ENCODE data around the gene SLC34A3.

SLC34A3 gene

GRCh38 chr9:137219757-137220316 is 10.9 kb upstream of the SLC34A3 start:
- no peak for FAIRE-seq
- no peak for TF ChIP-seq POLR2A (IDR thresholded peaks at IDR 0.05; ENCODE audit: low read depth, low read length)
- TF ChIP-seq POLR2AphosphoS5 (IDR thresholded peaks at IDR 0.05; ENCODE audit: low read depth, low read length), result no peak
- TF ChIP-seq TAF1 (IDR thresholded peaks at IDR 0.05; ENCODE audit: borderline replicate concordance, low read depth, low read length), result no peak
- no peak for DNase-seq (ENCODE audit: insufficient read length)

- TF ChIP-seq TAF1 (IDR thresholded peaks at IDR 0.05; ENCODE audit: borderline replicate concordance, low read depth, low read length), result no peak
- no peak for TF ChIP-seq POLR2AphosphoS5 (IDR thresholded peaks at IDR 0.05; ENCODE audit: low read depth, low read length)
- no peak for TF ChIP-seq POLR2A (IDR thresholded peaks at IDR 0.05; ENCODE audit: low read depth, low read length)
- DNase-seq (ENCODE audit: insufficient read length) (no peak), FAIRE-seq (no peak)
Measured at GRCh38 chr9:137220317-137221094, 10.2 kb upstream of the SLC34A3 start.

- FAIRE-seq (no peak), DNase-seq (ENCODE audit: insufficient read length) (no peak)
- TF ChIP-seq POLR2AphosphoS5 (IDR thresholded peaks at IDR 0.05; ENCODE audit: low read depth, low read length) (no peak), TAF1 (IDR thresholded peaks at IDR 0.05; ENCODE audit: borderline replicate concordance, low read depth, low read length) (no peak), POLR2A (IDR thresholded peaks at IDR 0.05; ENCODE audit: low read depth, low read length) (no peak)
Measured at GRCh38 chr9:137221095-137221505, 9.6 kb upstream of the SLC34A3 start.

- FAIRE-seq, result no peak
- no peak for TF ChIP-seq TAF1 (IDR thresholded peaks at IDR 0.05; ENCODE audit: borderline replicate concordance, low read depth, low read length)
- TF ChIP-seq POLR2A (IDR thresholded peaks at IDR 0.05; ENCODE audit: low read depth, low read length), result no peak
- TF ChIP-seq POLR2AphosphoS5 (IDR thresholded peaks at IDR 0.05; ENCODE audit: low read depth, low read length), result no peak
- DNase-seq (ENCODE audit: insufficient read length), result no peak
Measured at GRCh38 chr9:137221506-137222111, 9.1 kb upstream of the SLC34A3 start.

GRCh38 chr9:137222190-137223077 is 8.3 kb upstream of the SLC34A3 start, which contains the start of gene RNF208:
TSS of gene RNF208 (minus strand) at chr9:137222240. CDS start at chr9:137221212, 1,028 bp downstream.
- TF ChIP-seq POLR2A (IDR thresholded peaks at IDR 0.05; ENCODE audit: low read depth, low read length) (no peak), TAF1 (IDR thresholded peaks at IDR 0.05; ENCODE audit: borderline replicate concordance, low read depth, low read length) (no peak), POLR2AphosphoS5 (IDR thresholded peaks at IDR 0.05; ENCODE audit: low read depth, low read length) (no peak)
- DNase-seq (ENCODE audit: insufficient read length), result no peak
- no peak for FAIRE-seq

- FAIRE-seq, result peak; percentile 100
- DNase-seq (ENCODE audit: insufficient read length), result peak; percentile 99
- TF ChIP-seq POLR2AphosphoS5 (IDR thresholded peaks at IDR 0.05; ENCODE audit: low read depth, low read length), result peak; percentile 52; the same call in 1 of the 2 replicates
- TF ChIP-seq TAF1 (IDR thresholded peaks at IDR 0.05; ENCODE audit: borderline replicate concordance, low read depth, low read length), result 0 out of 2 replicates have a peak, but pooled peaks have one; percentile 18
- peak; percentile 72; the same call in 1 of the 2 replicates for TF ChIP-seq POLR2A (IDR thresholded peaks at IDR 0.05; ENCODE audit: low read depth, low read length)
Measured at GRCh38 chr9:137223078-137223970, 7.4 kb upstream of the SLC34A3 start.

GRCh38 chr9:137224830-137225694 is 5.6 kb upstream of the SLC34A3 start, which contains the start of gene CYSRT1:
TSS of gene CYSRT1 (plus strand) at chr9:137225174. CDS start at chr9:137225622, 448 bp downstream.
- FAIRE-seq (peak; percentile 73), DNase-seq (ENCODE audit: insufficient read length) (no peak)
- no peak for TF ChIP-seq POLR2A (IDR thresholded peaks at IDR 0.05; ENCODE audit: low read depth, low read length)
- TF ChIP-seq POLR2AphosphoS5 (IDR thresholded peaks at IDR 0.05; ENCODE audit: low read depth, low read length), result no peak
- no peak for TF ChIP-seq TAF1 (IDR thresholded peaks at IDR 0.05; ENCODE audit: borderline replicate concordance, low read depth, low read length)

- no peak for DNase-seq (ENCODE audit: insufficient read length)
- FAIRE-seq, result no peak
- no peak for TF ChIP-seq POLR2AphosphoS5 (IDR thresholded peaks at IDR 0.05; ENCODE audit: low read depth, low read length)
- no peak for TF ChIP-seq TAF1 (IDR thresholded peaks at IDR 0.05; ENCODE audit: borderline replicate concordance, low read depth, low read length)
- TF ChIP-seq POLR2A (IDR thresholded peaks at IDR 0.05; ENCODE audit: low read depth, low read length), result no peak
Measured at GRCh38 chr9:137225699-137226331, 4.9 kb upstream of the SLC34A3 start.

Data from GM12892 (cell line).